Left renal pelvis (tissue), 4 donors: ENCODE measurements around the gene VDR. TPM values are rescaled to one million over a fixed set of nuclear protein-coding genes. Genes with fewer than 3 reads are reported as not detected.

ENCODE experiments used
- DNase-seq, 4 donors: peaks; one replicate each; pipeline ENCODE4 v3.0.0-alpha.2; 2013; ENCODE audit warnings: low read depth in 4 of 4, low spot score in 3 of 4
- polyA plus RNA-seq, 4 donors: library from polyadenylated mRNA; unstranded; fragments of 120-200 nt; gene quantifications; one replicate each; pipeline ENCODE4 v1.2.1, GENCODE V29; 2013; ENCODE audit not compliant: insufficient read length in 4 of 4

VDR gene
- polyA plus RNA-seq, 4 donors = 0.35 to 5.4 (median 3.6) TPM

DNA sequence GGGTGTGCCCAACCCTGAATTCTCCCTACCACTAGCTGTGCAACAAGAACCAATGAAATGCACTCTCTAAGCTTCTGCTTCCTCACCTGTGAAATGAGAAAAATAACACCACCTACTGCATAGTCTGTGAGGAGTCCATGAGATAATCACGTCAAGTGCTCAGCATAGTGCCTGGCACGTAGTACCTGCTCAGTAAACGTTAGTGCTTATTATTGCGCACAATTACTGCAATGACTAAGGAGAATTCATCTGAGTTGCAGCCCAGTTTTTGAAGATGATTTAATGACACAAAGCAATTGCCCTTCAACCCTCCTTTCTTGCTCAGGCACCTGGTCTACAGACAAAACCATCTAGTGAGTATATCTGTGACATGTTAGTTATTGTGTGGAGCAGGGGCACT is 8.8 kb downstream of the VDR start:
- DNase-seq = no peak

GRCh38 chr12:47894652-47895051 is 10.1 kb downstream of the VDR start:
- no peak for DNase-seq

- no peak for DNase-seq
Measured at GRCh38 chr12:47894068-47894467, 10.7 kb downstream of the VDR start.

DNA sequence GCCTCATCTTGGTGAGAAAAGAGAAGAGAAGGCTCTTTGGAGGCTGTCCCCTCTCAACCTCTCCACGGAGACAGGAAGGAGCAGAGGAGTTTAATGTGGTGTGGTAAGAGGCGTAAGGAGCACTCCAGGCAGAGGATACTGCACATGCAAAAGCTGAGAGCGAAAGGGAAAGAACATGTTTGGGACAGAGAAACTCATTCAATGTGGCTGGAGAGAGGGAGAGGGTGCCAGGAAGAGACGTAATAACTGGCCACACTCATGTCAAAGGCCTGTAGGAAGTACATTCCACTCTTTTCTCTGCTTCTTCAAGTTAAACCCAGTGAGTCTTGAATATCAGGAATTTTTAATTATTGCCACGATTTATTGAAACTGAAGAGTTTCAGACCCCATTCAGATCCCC is 12.0 kb downstream of the VDR start:
- DNase-seq = no peak

DNA sequence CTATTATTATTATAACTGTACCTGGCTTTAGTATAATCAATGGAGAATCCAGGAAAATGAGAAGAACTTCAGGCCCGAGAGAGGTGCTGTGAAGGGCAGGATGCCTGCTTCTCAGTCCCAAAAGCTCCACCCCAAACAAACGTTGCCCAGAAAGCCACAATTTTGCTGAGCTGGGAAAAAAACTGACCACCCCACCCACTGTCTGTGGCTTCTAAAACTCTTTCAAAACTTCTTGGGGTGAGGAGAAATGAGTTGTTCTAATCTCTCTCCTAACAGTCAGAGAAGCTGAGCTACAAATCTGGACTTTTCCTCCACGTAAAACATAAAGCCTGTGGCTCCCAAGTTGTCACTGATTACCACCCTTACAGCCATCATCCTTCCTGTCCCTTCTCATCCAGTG is 13.4 kb downstream of the VDR start:
- DNase-seq = no peak

DNA sequence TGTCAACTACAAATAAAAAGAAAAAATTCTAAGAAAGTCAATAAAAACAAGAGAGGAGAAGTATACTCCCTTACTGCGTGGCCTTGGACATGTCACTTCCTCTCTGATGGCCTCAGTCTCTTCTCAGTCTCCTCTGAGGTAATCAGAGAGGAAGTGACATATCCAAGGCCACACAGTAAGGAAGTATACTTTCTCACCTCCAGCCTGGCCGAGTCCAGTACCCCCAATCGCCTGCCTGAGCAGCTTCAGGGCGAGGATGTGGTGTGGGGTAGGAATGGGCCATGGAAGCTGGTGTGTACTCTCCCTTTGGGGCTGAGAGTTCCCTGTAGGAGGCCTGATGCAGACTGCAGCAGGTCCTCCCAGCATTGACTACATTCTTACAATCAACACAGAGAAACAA is 15.8 kb downstream of the VDR start:
- DNase-seq = no peak

GRCh38 chr12:47888153-47888819 is 16.5 kb downstream of the VDR start:
- DNase-seq = no peak

GRCh38 chr12:47887529-47887928 is 17.3 kb downstream of the VDR start:
- DNase-seq = no peak

GRCh38 chr12:47886510-47887240 is 18.1 kb downstream of the VDR start:
- no peak for DNase-seq

GRCh38 chr12:47885566-47885965 is 19.2 kb downstream of the VDR start:
- no peak for DNase-seq

GRCh38 chr12:47885012-47885501 is 19.7 kb downstream of the VDR start:
- no peak for DNase-seq

DNA sequence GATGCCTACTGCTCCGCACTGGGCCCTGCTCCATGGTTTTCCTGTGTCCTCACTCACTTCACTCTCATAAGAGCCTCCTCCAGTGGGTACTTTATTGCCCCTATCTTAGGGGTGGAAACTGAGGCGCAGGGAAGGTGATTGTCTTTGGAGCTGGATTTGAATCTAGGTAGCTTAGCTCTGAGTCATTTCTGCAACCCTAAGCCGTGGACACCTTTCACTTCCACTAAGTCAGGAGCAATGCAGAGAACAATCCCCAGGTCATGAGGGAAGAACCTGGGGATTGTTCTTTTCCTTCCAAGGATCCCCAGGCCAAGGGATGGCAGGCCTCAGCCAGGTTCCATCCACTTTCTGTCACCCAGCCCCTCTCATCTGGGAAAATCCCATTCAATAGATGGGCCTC is 20.3 kb downstream of the VDR start:
- DNase-seq = no peak

GRCh38 chr12:47883663-47884195 is 21.1 kb downstream of the VDR start:
- no peak for DNase-seq

DNA sequence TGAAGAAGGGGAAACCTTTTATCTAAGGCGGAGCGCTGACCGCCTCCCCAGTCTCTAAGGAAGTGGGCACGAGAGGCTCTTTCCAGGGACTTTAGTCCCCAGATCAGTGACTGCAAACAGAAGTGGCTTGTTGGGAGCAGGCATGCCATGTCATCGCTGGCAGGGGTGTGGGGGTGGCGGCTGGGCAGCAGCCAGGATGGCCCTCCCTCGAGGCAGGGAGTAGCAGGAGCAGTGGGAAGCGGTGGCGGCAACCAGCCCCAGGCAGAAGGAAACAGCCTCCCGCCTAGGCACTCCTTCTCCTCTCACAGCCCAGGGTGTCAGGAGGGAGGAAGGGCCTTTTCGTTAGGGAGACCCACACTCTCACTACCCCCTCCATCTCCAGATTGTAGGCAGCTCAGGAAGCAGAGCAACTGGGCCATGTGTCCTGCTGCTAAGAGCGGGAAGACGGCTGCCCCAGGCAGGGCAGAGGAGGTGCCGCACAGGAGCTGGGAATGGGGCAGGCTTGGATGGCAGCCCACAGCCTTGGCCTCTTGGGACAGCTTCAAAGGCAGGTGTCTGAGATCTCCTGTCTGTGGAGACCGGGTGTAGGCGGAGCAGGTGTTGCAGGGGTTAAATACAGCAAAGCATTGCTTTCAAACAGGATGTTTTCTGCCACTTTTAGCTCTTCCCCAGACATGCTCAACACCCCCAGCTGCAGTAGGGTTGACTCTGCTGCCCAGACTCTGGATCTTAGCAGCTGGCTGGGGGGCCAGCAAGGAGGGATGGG is 21.8 kb downstream of the VDR start:
- DNase-seq = no peak

GRCh38 chr12:47881826-47882427 is 22.9 kb downstream of the VDR start:
- DNase-seq = no peak

DNA sequence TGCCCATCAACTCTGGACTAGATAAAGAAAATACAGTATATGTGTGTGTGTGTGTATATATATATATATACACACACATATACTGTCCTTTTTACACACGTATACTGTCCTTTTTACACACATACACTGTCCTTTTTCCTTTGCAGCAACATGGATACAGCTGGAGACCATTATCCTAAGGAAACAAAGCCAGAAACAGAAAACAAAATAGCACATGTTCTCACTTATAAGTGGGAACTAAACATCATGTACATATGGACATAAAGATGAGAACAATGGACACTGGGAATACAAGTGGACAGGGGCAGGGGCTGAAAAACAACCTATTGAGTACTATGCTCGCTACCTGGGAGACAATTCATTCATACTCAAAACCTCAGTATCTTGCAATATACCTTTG is 23.7 kb downstream of the VDR start:
- no peak for DNase-seq

- DNase-seq = no peak
Measured at GRCh38 chr12:47878918-47879481, 25.8 kb downstream of the VDR start.

DNA sequence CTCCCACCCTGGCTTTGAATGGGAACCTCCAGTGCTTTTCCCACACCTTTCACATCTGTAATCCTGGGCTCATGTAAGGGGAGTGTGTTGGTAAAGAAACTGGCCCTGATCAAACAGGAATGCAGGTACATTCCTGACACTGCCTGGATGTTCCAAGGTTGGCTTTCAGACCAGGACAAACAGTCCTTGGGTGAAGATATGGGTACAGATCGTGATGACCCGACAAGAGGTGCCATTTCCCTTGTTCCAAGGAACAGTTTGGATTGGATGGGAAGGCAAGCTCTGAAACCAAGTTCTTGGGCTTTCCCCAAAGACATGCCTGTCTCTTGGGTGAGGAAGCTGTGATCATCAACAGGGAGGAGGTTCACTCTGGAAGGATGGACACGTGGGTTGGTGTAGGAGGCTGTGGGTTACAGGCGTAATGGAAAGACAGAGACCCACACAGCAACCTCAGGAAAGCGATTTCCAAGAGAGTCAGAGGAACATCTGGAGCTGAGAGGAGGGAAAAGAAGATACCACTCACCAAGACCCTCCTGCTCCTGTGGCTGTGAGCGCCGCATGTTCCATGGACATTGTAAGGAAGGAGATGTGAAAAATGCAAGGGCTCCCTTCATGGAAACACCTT is 26.4 kb downstream of the VDR start:
- no peak for DNase-seq

GRCh38 chr12:47877081-47877480 is 27.7 kb downstream of the VDR start:
- DNase-seq = no peak

GRCh38 chr12:47876440-47876960 is 28.3 kb downstream of the VDR start:
- DNase-seq = no peak
